H1 (cell line): ENCODE results near the gene HDAC7. TPM values are rescaled to one million over a fixed set of nuclear protein-coding genes. Genes with fewer than 3 reads are reported as not detected.

Experiments
- CTCF ChIA-PET: fragments of 300-600 bp; sonication (Branson Sonifier 250); formaldehyde crosslinking; loops from one replicate; lab custom pipeline; 2021; ENCODE audit not compliant: partially characterized antibody; lab: Charles Lee
- POLR2A ChIA-PET: fragments of 300-600 bp; sonication (Branson Sonifier 250); formaldehyde crosslinking; loops from one replicate; lab custom pipeline; 2021; ENCODE audit warnings: inconsistent platforms; ENCODE audit not compliant: partially characterized antibody; lab: Charles Lee
- DNase-seq, 2 experiments: peaks; one replicate each; pipeline versions ENCODE4 v3.0.0 to v3.0.0-alpha.2; 2010 to 2022; ENCODE audit warnings: low spot score in 2 of 2, low read depth in 1 of 2, mixed read lengths in 1 of 2
- FAIRE-seq: peaks from 2 replicates; lab custom pipeline; 2011; peaks lifted over from hg19 to GRCh38; lab: Jason Lieb, UNC
- H2AFZ ChIP-seq: 2 replicates; pipeline ENCODE4 v1.8.1; 2012; ENCODE audit warnings: low read length, inconsistent platforms
- H2AK5ac ChIP-seq: 2 replicates; pipeline ENCODE4 v1.6.1; 2013; ENCODE audit warnings: low read depth, low read length
- H2BK120ac ChIP-seq: replicated peaks from 2 replicates; pipeline ENCODE3; 2013; ENCODE audit warnings: low read depth, low read length, inconsistent platforms
- H2BK12ac ChIP-seq: 2 replicates; pipeline ENCODE4 v1.6.1; 2013; ENCODE audit warnings: low read depth, low read length
- H2BK15ac ChIP-seq: 2 replicates; pipeline ENCODE4 v1.6.1; 2013; ENCODE audit warnings: low read length
- H2BK20ac ChIP-seq: 2 replicates; pipeline ENCODE4 v1.6.1; 2013; ENCODE audit warnings: low read length
- H2BK5ac ChIP-seq: 2 replicates; pipeline ENCODE4 v1.6.1; 2013; ENCODE audit warnings: low read depth, low read length
- H3K14ac ChIP-seq: 2 replicates; pipeline ENCODE4 v1.6.1; 2013; ENCODE audit warnings: inconsistent platforms; ENCODE audit not compliant: insufficient read length
- H3K18ac ChIP-seq: 2 replicates; pipeline ENCODE4 v1.6.1; 2013; ENCODE audit warnings: low read length; ENCODE audit errors: extremely low read depth
- H3K23ac ChIP-seq: 2 replicates; pipeline ENCODE4 v1.6.1; 2013; ENCODE audit warnings: inconsistent platforms; ENCODE audit not compliant: insufficient read length
- H3K23me2 ChIP-seq: 2 replicates; pipeline ENCODE4 v1.6.1; 2013; ENCODE audit warnings: low read depth, low read length
- H3K27ac ChIP-seq: 2 replicates; pipeline ENCODE4 v1.6.1; 2011; ENCODE audit warnings: low read depth, low read length, inconsistent platforms
- H3K27me3 ChIP-seq, 4 experiments: replicated peaks in 1 of 4; 1 replicate in 1 of 4; 2 replicates in 3 of 4; pipeline versions ENCODE4 v1.6.1 to v1.8.1; 2011 to 2013; ENCODE audit warnings: low read length in 3 of 4, mild to moderate bottlenecking in 3 of 4, inconsistent platforms in 2 of 4, mixed read lengths in 2 of 4, moderate library complexity in 1 of 4; ENCODE audit not compliant: control insufficient read depth in 3 of 4, insufficient read depth in 3 of 4; ENCODE audit errors: extremely low read depth in 1 of 4
- H3K36me3 ChIP-seq, 4 experiments: 2 replicates each; pipeline versions ENCODE4 v1.6.1 to v1.8.1; 2011 to 2013; ENCODE audit warnings: mild to moderate bottlenecking in 4 of 4, low read length in 3 of 4, moderate library complexity in 2 of 4, control low read depth in 1 of 4, inconsistent platforms in 1 of 4; ENCODE audit not compliant: insufficient read depth in 4 of 4, control insufficient read depth in 2 of 4
- H3K4ac ChIP-seq: replicated peaks from 2 replicates; pipeline ENCODE3; 2013; ENCODE audit warnings: low read length, low read depth, mixed read lengths, inconsistent platforms; ENCODE audit not compliant: insufficient read length
- H3K4me1 ChIP-seq, 4 experiments: replicated peaks in 1 of 4; 1 replicate in 1 of 4; 2 replicates in 3 of 4; pipeline versions ENCODE4 v1.6.1 to v1.8.1; 2011 to 2013; ENCODE audit warnings: low read length in 3 of 4, inconsistent platforms in 2 of 4, mixed read lengths in 1 of 4; ENCODE audit not compliant: insufficient read depth in 4 of 4, control insufficient read depth in 3 of 4
- H3K4me2 ChIP-seq, 2 experiments: 2 replicates each; pipeline versions ENCODE4 v1.6.1 to v1.8.1; 2011 to 2013; ENCODE audit warnings: low read depth in 2 of 2, low read length in 2 of 2, control low read depth in 1 of 2, inconsistent platforms in 1 of 2, mild to moderate bottlenecking in 1 of 2; ENCODE audit not compliant: insufficient read depth in 1 of 2
- H3K4me3 ChIP-seq, 4 experiments: fragments of 200-600, 300-600 bp in 1 of 4; sonication (generic), shearing (Covaris generic), sonication (Bioruptor Twin) in 1 of 4; 2 replicates each; pipeline versions ENCODE4 v1.5.1 to v1.8.1; 2011 to 2016; ENCODE audit warnings: low read length in 4 of 4, low read depth in 3 of 4, control low read depth in 2 of 4, inconsistent platforms in 2 of 4, mild to moderate bottlenecking in 2 of 4, mixed read lengths in 1 of 4, moderate library complexity in 1 of 4; ENCODE audit not compliant: insufficient read depth in 2 of 4; ENCODE audit errors: extremely low read depth in 1 of 4
- H3K56ac ChIP-seq: replicated peaks from 2 replicates; pipeline ENCODE3; 2013; ENCODE audit warnings: low read depth, mild to moderate bottlenecking, mixed read lengths, low read length, inconsistent platforms; ENCODE audit not compliant: insufficient read length
- H3K79me1 ChIP-seq: 2 replicates; pipeline ENCODE4 v1.6.1; 2013; ENCODE audit warnings: low read depth, low read length, control low read depth
- H3K79me2 ChIP-seq, 2 experiments: 2 replicates each; pipeline versions ENCODE4 v1.6.1 to v1.8.1; 2012 to 2013; ENCODE audit warnings: low read length in 2 of 2, mild to moderate bottlenecking in 2 of 2, inconsistent platforms in 1 of 2; ENCODE audit not compliant: insufficient read depth in 2 of 2, control insufficient read depth in 1 of 2
- H3K9ac ChIP-seq, 4 experiments: replicated peaks in 1 of 4; 1 replicate in 1 of 4; 2 replicates in 3 of 4; pipeline versions ENCODE4 v1.6.1 to v1.8.1; 2011 to 2013; ENCODE audit warnings: low read depth in 3 of 4, low read length in 3 of 4, control low read depth in 2 of 4, mild to moderate bottlenecking in 2 of 4, moderate library complexity in 2 of 4, inconsistent platforms in 1 of 4; ENCODE audit errors: extremely low read depth in 1 of 4
- H3K9me3 ChIP-seq, 2 experiments: 2 replicates each; pipeline versions ENCODE4 v1.6.1 to v1.8.1; 2012 to 2013; ENCODE audit warnings: mild to moderate bottlenecking in 2 of 2, moderate library complexity in 2 of 2, control low read depth in 1 of 2, inconsistent platforms in 1 of 2, low read depth in 1 of 2, low read length in 1 of 2, mixed read lengths in 1 of 2; ENCODE audit not compliant: insufficient read depth in 2 of 2
- H4K20me1 ChIP-seq, 2 experiments: replicated peaks in 1 of 2; 2 replicates each; pipeline versions ENCODE3 to v1.8.1; 2011 to 2013; ENCODE audit warnings: inconsistent platforms in 2 of 2, low read length in 2 of 2, mild to moderate bottlenecking in 1 of 2; ENCODE audit not compliant: insufficient read depth in 2 of 2, control insufficient read depth in 1 of 2
- H4K5ac ChIP-seq: 2 replicates; pipeline ENCODE4 v1.6.1; 2013; ENCODE audit warnings: low read length, low read depth, mixed read lengths, inconsistent platforms; ENCODE audit not compliant: insufficient read length
- H4K8ac ChIP-seq: 2 replicates; pipeline ENCODE4 v1.8.0; 2013; ENCODE audit warnings: mild to moderate bottlenecking, moderate library complexity, low read length, inconsistent platforms; ENCODE audit not compliant: insufficient read depth; ENCODE audit errors: extremely low read depth
- H4K91ac ChIP-seq: replicated peaks from 2 replicates; pipeline ENCODE3; 2013; ENCODE audit warnings: low read length, mixed read lengths, inconsistent platforms; ENCODE audit not compliant: insufficient read length
- CBX5 ChIP-seq: fragments of 300-800, 300-1000 bp; sonication (generic); IDR thresholded peaks from 2 replicates; pipeline ENCODE4 v1.7.1; 2016; ENCODE audit warnings: antibody characterized with exemption, low read length, low read depth
- EP300 ChIP-seq, 2 experiments: IDR thresholded peaks; 1 replicate in 1 of 2; 2 replicates in 1 of 2; pipeline ENCODE4 v1.6.1; 2011 to 2012; ENCODE audit warnings: low read depth in 2 of 2, low read length in 2 of 2, mild to moderate bottlenecking in 2 of 2, borderline replicate concordance in 1 of 2, inconsistent platforms in 1 of 2, moderate library complexity in 1 of 2
- EZH2 ChIP-seq: fragments of 200-600 bp; sonication (generic); IDR thresholded peaks from 2 replicates; pipeline ENCODE4 v1.7.1; 2012; ENCODE audit warnings: low read depth, mild to moderate bottlenecking, moderate library complexity, low read length, inconsistent platforms; ENCODE audit not compliant: severe bottlenecking
- NANOG ChIP-seq: IDR thresholded peaks from 2 replicates; pipeline ENCODE4 v1.6.1; 2011; ENCODE audit warnings: low read length, low read depth, mild to moderate bottlenecking, inconsistent platforms; ENCODE audit not compliant: insufficient read depth, poor library complexity, severe bottlenecking
- RAD21 ChIP-seq, 2 experiments: IDR thresholded peaks in 1 of 2; conservative IDR thresholded peaks in 1 of 2; 2 replicates each; pipeline ENCODE4 v1.6.1; 2011; ENCODE audit warnings: low read depth in 2 of 2, low read length in 2 of 2, improper control_type of control experiment in 1 of 2, inconsistent platforms in 1 of 2, mild to moderate bottlenecking in 1 of 2, moderate library complexity in 1 of 2
- RFX5 ChIP-seq: IDR thresholded peaks from 2 replicates; pipeline ENCODE4 v1.6.1; 2011; ENCODE audit warnings: low read depth, low read length, improper control_type of control experiment, borderline replicate concordance
- TBP ChIP-seq: IDR thresholded peaks from 2 replicates; pipeline ENCODE4 v1.6.1; 2011; ENCODE audit warnings: low read depth, low read length, improper control_type of control experiment
- WGBS, 2 experiments: shearing (Covaris generic) in 1 of 2; methylation state at CpG; one replicate each; pipeline versions ENCODE4 v1.1.6 to v1.1.7; 2013 to 2015; ENCODE audit warnings: low lambda C conversion rate in 2 of 2, mixed read lengths in 2 of 2, inconsistent platforms in 1 of 2, low coverage in 1 of 2, missing lambda C conversion rate in 1 of 2; ENCODE audit not compliant: insufficient replicate concordance in 2 of 2, insufficient coverage in 1 of 2, insufficient read length in 1 of 2; ENCODE audit errors: extremely low coverage in 1 of 2, missing lambda C conversion rate in 1 of 2; 5-methylcytosine and 5-hydroxymethylcytosine counted together
- polyA plus RNA-seq, 7 experiments: library from polyadenylated mRNA; depleted of rRNA in 3 of 7; stranded (reverse) in 5 of 7; unstranded in 2 of 7; fragments of >200 nt in 5 of 7; fragments of 200-250 nt in 2 of 7; gene quantifications; 1 replicate in 5 of 7; 2 replicates in 1 of 7; 4 replicates in 1 of 7; pipeline versions ENCODE4 v1.2.1 to v1.2.3, GENCODE V29; 2011 to 2013; ENCODE audit warnings: missing spikeins in 2 of 7, mixed read lengths in 2 of 7
- total RNA-seq: library from RNA; stranded (reverse); fragmentation: NEBNext Ultra II Directional; extraction: Animal tissue kit (Norgen Biotek cat#: 25700); gene quantifications from 2 replicates; pipeline ENCODE4 v1.2.1, GENCODE V29; 2021
- TF ChIP-seq, protein P1 (sequence below), 3 experiments: IDR thresholded peaks; 1 replicate in 2 of 3; 2 replicates in 1 of 3; pipeline versions ENCODE4 v1.5.1 to v1.6.1; 2011; ENCODE audit warnings: low read length in 3 of 3, mild to moderate bottlenecking in 3 of 3, inconsistent platforms in 2 of 3, low read depth in 1 of 3, moderate library complexity in 1 of 3; ENCODE audit not compliant: insufficient read depth in 1 of 3; ENCODE audit errors: control extremely low read depth in 1 of 3

HDAC7 gene
- total and polyA plus RNA-seq, 2 of the 8 experiments (the other 6 are each of a cell fraction or from before 2014, with no cell fraction given): 25.5 to 84.9 TPM

DNA sequence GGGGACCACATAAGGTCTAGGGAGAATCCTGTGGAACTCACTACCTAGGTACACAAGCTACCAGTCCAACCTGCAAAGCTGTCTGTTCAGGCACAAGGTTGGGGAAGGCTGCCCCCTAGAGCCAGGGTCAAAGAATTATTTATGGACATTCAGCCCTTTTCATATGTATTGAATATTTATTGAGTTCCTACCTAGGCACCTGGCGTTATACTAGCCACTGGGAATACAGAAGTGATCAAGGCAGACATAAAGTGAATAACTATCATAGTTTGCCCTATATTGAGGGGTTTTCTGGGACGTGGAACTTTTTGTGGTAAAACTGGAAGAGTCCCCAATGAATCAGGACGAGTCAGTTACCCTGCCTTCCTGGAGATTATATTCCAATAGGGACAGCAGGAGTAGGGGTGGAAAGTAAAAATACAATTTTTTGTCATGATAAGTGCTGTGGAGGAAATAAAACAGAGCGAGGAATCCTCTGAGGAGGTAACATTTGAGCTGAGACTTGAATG is 52.4 kb downstream of the HDAC7 start:
- DNase-seq: peak in 1 of 2 experiments; percentile 77
- Histone ChIP-seq H3K9me3 (no peaks in the 10 kb centered on the region), H2AK5ac (0 out of 2 replicates have a peak overlapping the region, but pooled peaks have one; percentile 11), H3K56ac (no peak overlapping the region), H3K79me2 (no peaks in the 10 kb centered on the region), H4K20me1 (no peaks in the 10 kb centered on the region), H2BK20ac (no peak overlapping the region), H3K79me1 (no peaks in the 10 kb centered on the region), H3K27me3 (no peaks in the 10 kb centered on the region; a peak in 1 of 7 replicates), H2BK15ac (no peak overlapping the region), H2BK12ac (no peak overlapping the region), H3K9ac (no peak overlapping the region), H3K4ac (no peak overlapping the region), H2AFZ (no peak overlapping the region), H3K23me2 (no peaks in the 10 kb centered on the region), H2BK120ac (no peak overlapping the region), H3K23ac (no peak overlapping the region), H3K4me1 (peaks cover 3 to 12% (median 9%) of the 10 kb centered on the region in 4 experiments; a peak in 5 of 7 replicates), H3K18ac (no peak overlapping the region), H2BK5ac (no peak overlapping the region), H3K36me3 (no peaks in the 10 kb centered on the region), H3K27ac (no peak overlapping the region), H3K4me3 (no peak overlapping the region), H3K14ac (no peak overlapping the region), H4K8ac (no peak overlapping the region), H4K5ac (no peak overlapping the region), H3K4me2 (no peak overlapping the region), H4K91ac (no peak overlapping the region)
- no peak for FAIRE-seq
- ChIA-PET POLR2A (interaction anchor here (0.7 to 10.5 kb wide), 11 partner anchors 9 to 72 kb away, joined by 3 to 79 read pairs (median 4); partner anchors contain the start of genes RAPGEF3 and RPAP3), CTCF (interaction anchor here (0.6 to 58.8 kb wide), 23 partner anchors 11 to 1175 kb away, joined by 3 to 2442 read pairs (median 3); partner anchors contain the start of genes ENDOU, HDAC7, RAPGEF3 and RPAP3)
- 57% methylated on average over 4 of the region's 4 CpGs; no CpG with 5 or more reads in 1 of the 2 experiments for WGBS, 2 experiments
- TF ChIP-seq TBP (no peak), RAD21 (IDR thresholded peaks at IDR 0.05 in 1 of 2, conservative IDR thresholded peaks at IDR 0.05 in 1 of 2; ENCODE audit: low read depth in 2 of 2, low read length in 2 of 2) (peak; percentile 83 to 87), EP300 (IDR thresholded peaks at IDR 0.05; ENCODE audit: borderline replicate concordance in 1 of 2, low read depth in 2 of 2, low read length in 2 of 2) (no peak), EZH2 (no peak), NANOG (no peak), RFX5 (no peak), CBX5 (no peak)
- TF ChIP-seq, protein P1, sequence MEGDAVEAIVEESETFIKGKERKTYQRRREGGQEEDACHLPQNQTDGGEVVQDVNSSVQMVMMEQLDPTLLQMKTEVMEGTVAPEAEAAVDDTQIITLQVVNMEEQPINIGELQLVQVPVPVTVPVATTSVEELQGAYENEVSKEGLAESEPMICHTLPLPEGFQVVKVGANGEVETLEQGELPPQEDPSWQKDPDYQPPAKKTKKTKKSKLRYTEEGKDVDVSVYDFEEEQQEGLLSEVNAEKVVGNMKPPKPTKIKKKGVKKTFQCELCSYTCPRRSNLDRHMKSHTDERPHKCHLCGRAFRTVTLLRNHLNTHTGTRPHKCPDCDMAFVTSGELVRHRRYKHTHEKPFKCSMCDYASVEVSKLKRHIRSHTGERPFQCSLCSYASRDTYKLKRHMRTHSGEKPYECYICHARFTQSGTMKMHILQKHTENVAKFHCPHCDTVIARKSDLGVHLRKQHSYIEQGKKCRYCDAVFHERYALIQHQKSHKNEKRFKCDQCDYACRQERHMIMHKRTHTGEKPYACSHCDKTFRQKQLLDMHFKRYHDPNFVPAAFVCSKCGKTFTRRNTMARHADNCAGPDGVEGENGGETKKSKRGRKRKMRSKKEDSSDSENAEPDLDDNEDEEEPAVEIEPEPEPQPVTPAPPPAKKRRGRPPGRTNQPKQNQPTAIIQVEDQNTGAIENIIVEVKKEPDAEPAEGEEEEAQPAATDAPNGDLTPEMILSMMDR (IDR thresholded peaks at IDR 0.05; ENCODE audit: control extremely low read depth in 1 of 3, insufficient read depth in 1 of 3, low read depth in 1 of 3, low read length in 3 of 3): peak; percentile 63 to 89 (median 77)
